Middle frontal gyrus (tissue), 1 donor: ENCODE data around the gene EDEM1.
A peak's percentile ranks its signal among the peaks of the same experiment; 100 is the strongest.
"Not testable (repeated sequence)": the region's sequence is repeated elsewhere in the genome, so short reads cannot be mapped to it uniquely, and the experiment has no call there.

Experiments
- DNase-seq: peaks from one replicate; pipeline ENCODE4 v3.0.0-alpha.2; 2015; ENCODE audit warnings: low spot score; ENCODE audit errors: extremely low spot score

Gene EDEM1

GRCh38 chr3:5231487-5231886 is 44.0 kb downstream of the EDEM1 start:
- DNase-seq = peak; percentile 14

- DNase-seq = no peak
These were observed 45.1 kb downstream of the EDEM1 start for GRCh38 chr3:5232570-5232969.

- no peak for DNase-seq
These were observed 45.5 kb downstream of the EDEM1 start for GRCh38 chr3:5233026-5233425.

GRCh38 chr3:5235655-5236054 is 48.1 kb downstream of the EDEM1 start:
- DNase-seq = no peak

- no peak for DNase-seq
These were observed 51.0 kb downstream of the EDEM1 start for GRCh38 chr3:5238545-5238944.

- DNase-seq = no peak
These were observed 52.1 kb downstream of the EDEM1 start for GRCh38 chr3:5239602-5240001.

GRCh38 chr3:5240740-5241139 is 53.2 kb downstream of the EDEM1 start:
- DNase-seq = no peak

GRCh38 chr3:5242785-5243184 is 55.3 kb downstream of the EDEM1 start:
- DNase-seq = not testable (repeated sequence)

- DNase-seq = no peak
These were observed 58.4 kb downstream of the EDEM1 start for GRCh38 chr3:5245927-5246326.

- no peak for DNase-seq
These were observed 61.3 kb downstream of the EDEM1 start for GRCh38 chr3:5248822-5249221.

- no peak for DNase-seq
These were observed 63.1 kb downstream of the EDEM1 start for GRCh38 chr3:5250467-5251195.

- no peak for DNase-seq
These were observed 63.7 kb downstream of the EDEM1 start for GRCh38 chr3:5251196-5251583.

GRCh38 chr3:5252131-5252530 is 64.6 kb downstream of the EDEM1 start:
- no peak for DNase-seq

- no peak for DNase-seq
These were observed 67.0 kb downstream of the EDEM1 start for GRCh38 chr3:5254281-5255048.

- no peak for DNase-seq
These were observed 68.2 kb downstream of the EDEM1 start for GRCh38 chr3:5255404-5256344.

- DNase-seq = no peak
These were observed 71.0 kb downstream of the EDEM1 start for GRCh38 chr3:5258526-5258925.

GRCh38 chr3:5260992-5261501 is 73.5 kb downstream of the EDEM1 start:
- DNase-seq = no peak

- DNase-seq = no peak
These were observed 75.0 kb downstream of the EDEM1 start for GRCh38 chr3:5262507-5262906.

- DNase-seq = no peak
These were observed 76.6 kb downstream of the EDEM1 start for GRCh38 chr3:5264093-5264600.

GRCh38 chr3:5264896-5265770 is 77.6 kb downstream of the EDEM1 start:
- DNase-seq = no peak
